Cardiac fibroblast (primary cell): ENCODE measurements around the gene GDF2.

Experiments used
- DNase-seq, 2 donors: peaks; one replicate each; pipeline versions ENCODE4 v3.0.0 to v3.0.0-alpha.2; 2010; ENCODE audit warnings: low read depth in 2 of 2
- H3K4me3 ChIP-seq, 2 donors: replicated peaks in 1 of 2; 1 replicate in 1 of 2; 2 replicates in 1 of 2; pipeline ENCODE4 v1.5.1; 2011; ENCODE audit warnings: low read depth in 2 of 2, low read length in 2 of 2, mild to moderate bottlenecking in 2 of 2, moderate library complexity in 1 of 2
- CTCF ChIP-seq: IDR thresholded peaks from one replicate; pipeline ENCODE4 v1.5.1; 2011; ENCODE audit warnings: low read depth, mild to moderate bottlenecking, low read length, inconsistent platforms

The GDF2 gene

GRCh38 chr10:47349516-47349915 lies 27.3 kb downstream of the GDF2 start:
- TF ChIP-seq CTCF, result no peak
- DNase-seq, result no peak
- no peak overlapping the region for H3K4me3 ChIP-seq

GRCh38 chr10:47349941-47350371 lies 27.7 kb downstream of the GDF2 start:
- DNase-seq, result no peak
- no peak for TF ChIP-seq CTCF
- no peak overlapping the region for H3K4me3 ChIP-seq

DNA sequence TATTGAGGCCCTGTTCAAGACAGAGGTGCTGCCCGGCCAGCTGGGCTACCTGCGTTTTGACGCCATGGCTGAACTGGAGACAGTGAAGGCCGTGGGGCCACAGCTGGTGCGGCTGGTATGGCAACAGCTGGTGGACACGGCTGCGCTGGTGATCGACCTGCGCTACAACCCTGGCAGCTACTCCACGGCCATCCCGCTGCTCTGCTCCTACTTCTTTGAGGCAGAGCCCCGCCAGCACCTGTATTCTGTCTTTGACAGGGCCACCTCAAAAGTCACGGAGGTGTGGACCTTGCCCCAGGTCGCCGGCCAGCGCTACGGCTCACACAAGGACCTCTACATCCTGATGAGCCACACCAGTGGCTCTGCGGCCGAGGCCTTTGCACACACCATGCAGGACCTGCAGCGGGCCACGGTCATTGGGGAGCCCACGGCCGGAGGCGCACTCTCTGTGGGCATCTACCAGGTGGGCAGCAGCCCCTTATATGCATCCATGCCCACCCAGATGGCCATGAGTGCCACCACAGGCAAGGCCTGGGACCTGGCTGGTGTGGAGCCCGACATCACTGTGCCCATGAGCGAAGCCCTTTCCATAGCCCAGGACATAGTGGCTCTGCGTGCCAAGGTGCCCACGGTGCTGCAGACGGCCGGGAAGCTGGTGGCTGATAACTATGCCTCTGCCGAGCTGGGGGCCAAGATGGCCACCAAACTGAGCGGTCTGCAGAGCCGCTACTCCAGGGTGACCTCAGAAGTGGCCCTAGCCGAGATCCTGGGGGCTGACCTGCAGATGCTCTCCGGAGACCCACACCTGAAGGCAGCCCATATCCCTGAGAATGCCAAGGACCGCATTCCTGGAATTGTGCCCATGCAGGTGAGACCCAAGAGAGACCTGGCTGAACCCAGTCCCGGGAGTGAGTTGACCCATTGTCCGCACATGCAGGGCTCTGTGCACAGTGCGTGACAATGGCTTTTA lies 28.7 kb downstream of the GDF2 start:
- DNase-seq, result no peak
- H3K4me3 ChIP-seq, result no peak overlapping the region
- no peak for TF ChIP-seq CTCF

GRCh38 chr10:47351899-47352815 lies 29.9 kb downstream of the GDF2 start:
- no peak for DNase-seq
- no peak for TF ChIP-seq CTCF

GRCh38 chr10:47353351-47353750 lies 31.1 kb downstream of the GDF2 start:
- DNase-seq, result no peak
- H3K4me3 ChIP-seq, result no peak overlapping the region
- TF ChIP-seq CTCF, result no peak

More at GRCh38 chr10:47351899-47352815, 29.9 kb downstream of the GDF2 start:
- H3K4me3 ChIP-seq, result no peak overlapping the region

DNA sequence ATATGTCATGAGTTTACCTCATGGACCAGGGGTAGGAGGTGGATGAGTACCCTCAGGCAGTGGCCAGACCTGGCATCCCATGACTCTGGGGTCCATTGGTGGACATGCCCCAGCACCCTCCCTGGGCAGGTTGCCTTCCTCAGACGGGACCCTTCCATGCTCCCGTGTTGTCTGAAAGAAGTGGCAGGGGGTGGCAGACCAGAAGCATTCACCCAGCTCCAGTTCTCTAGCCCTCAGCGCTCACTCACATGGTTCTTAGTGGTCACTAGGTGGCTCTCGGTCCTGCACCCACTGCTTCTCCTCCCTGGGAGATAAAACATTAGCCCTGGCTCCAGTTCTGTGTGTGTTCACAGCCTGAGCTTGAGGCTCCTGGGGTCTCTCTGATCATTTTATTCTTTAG lies 31.9 kb downstream of the GDF2 start:
- no peak overlapping the region for H3K4me3 ChIP-seq
- DNase-seq, result peak; percentile 31 to 41
- TF ChIP-seq CTCF, result peak; percentile 34
